Parathyroid adenoma (tissue), 2 donors: ENCODE results near the gene PLA2G4A.

Experiments
- H2AFZ ChIP-seq: fragments of 300-600 bp; sonication (generic); one replicate; pipeline ENCODE4 v1.7.0; 2017; ENCODE audit warnings: antibody characterized with exemption, mild to moderate bottlenecking
- H3K27ac ChIP-seq: fragments of 300-600 bp; sonication (generic); one replicate; pipeline ENCODE4 v1.7.0; 2017
- H3K27me3 ChIP-seq: fragments of 300-600 bp; sonication (generic); one replicate; pipeline ENCODE4 v1.7.0; 2017; ENCODE audit warnings: low read length; ENCODE audit not compliant: control insufficient read depth, insufficient read depth
- H3K36me3 ChIP-seq: fragments of 300-600 bp; sonication (generic); one replicate; pipeline ENCODE4 v1.7.0; 2017; ENCODE audit warnings: low read length; ENCODE audit not compliant: control insufficient read depth, insufficient read depth
- H3K4me1 ChIP-seq: fragments of 300-600 bp; sonication (generic); one replicate; pipeline ENCODE4 v1.7.0; 2017; ENCODE audit warnings: control low read depth
- H3K4me2 ChIP-seq: fragments of 300-600 bp; sonication (generic); one replicate; pipeline ENCODE4 v1.7.0; 2017; ENCODE audit warnings: low read length
- H3K4me3 ChIP-seq: fragments of 300-600 bp; sonication (generic); one replicate; pipeline ENCODE4 v1.7.0; 2017; ENCODE audit warnings: low read depth, low read length
- H3K79me2 ChIP-seq: fragments of 300-600 bp; sonication (generic); one replicate; pipeline ENCODE4 v1.7.0; 2017; ENCODE audit warnings: control low read depth
- H3K9ac ChIP-seq: fragments of 300-600 bp; sonication (generic); one replicate; pipeline ENCODE4 v1.7.0; 2017; ENCODE audit warnings: mild to moderate bottlenecking
- H3K9me3 ChIP-seq: fragments of 300-600 bp; sonication (generic); one replicate; pipeline ENCODE4 v1.7.0; 2017; ENCODE audit warnings: low read length; ENCODE audit not compliant: control insufficient read depth
- TF ChIP-seq, protein P1 (sequence below): fragments of 300-600 bp; sonication (generic); IDR thresholded peaks from one replicate; pipeline ENCODE4 v1.7.0; 2017; ENCODE audit warnings: antibody characterized with exemption, mild to moderate bottlenecking
- donor health status: primary hyperparathyroidism.

Gene PLA2G4A

DNA sequence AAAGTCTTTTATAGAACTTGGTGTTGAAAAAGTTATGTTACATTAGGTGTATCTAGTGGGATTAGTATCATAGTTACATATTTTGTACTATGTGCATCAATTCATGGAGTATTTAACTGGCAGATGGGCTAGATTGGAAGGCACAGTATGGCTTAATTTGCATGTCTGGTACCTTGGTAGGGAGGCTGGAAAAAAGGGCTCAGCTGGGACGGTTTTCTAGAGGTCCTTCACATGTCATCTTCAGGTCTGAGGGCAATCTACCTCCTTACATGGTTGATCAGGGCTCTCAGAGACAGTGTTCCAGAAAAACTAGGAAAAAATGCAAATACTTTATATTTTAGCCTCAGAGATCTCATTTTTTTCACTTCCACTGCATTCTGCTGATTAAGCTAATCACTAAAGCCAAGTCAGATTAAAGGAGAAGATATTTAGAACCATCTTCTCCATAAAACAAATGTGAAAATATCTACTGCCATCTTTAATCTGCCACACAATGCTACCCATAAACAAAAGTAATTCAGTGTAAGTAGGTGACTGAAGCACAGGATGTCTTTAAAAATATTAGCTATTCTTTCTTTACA is 209.3 kb downstream of the PLA2G4A start:
- TF ChIP-seq, protein P1, sequence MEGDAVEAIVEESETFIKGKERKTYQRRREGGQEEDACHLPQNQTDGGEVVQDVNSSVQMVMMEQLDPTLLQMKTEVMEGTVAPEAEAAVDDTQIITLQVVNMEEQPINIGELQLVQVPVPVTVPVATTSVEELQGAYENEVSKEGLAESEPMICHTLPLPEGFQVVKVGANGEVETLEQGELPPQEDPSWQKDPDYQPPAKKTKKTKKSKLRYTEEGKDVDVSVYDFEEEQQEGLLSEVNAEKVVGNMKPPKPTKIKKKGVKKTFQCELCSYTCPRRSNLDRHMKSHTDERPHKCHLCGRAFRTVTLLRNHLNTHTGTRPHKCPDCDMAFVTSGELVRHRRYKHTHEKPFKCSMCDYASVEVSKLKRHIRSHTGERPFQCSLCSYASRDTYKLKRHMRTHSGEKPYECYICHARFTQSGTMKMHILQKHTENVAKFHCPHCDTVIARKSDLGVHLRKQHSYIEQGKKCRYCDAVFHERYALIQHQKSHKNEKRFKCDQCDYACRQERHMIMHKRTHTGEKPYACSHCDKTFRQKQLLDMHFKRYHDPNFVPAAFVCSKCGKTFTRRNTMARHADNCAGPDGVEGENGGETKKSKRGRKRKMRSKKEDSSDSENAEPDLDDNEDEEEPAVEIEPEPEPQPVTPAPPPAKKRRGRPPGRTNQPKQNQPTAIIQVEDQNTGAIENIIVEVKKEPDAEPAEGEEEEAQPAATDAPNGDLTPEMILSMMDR = no peak
- no peaks in the 10 kb centered on the region for H3K4me1 ChIP-seq
- no peaks in the 10 kb centered on the region for H3K27me3 ChIP-seq
- H3K27ac ChIP-seq = no peak overlapping the region
- no peak overlapping the region for H3K4me3 ChIP-seq
- no peak overlapping the region for H3K4me2 ChIP-seq
- H3K79me2 ChIP-seq = no peaks in the 10 kb centered on the region
- H2AFZ ChIP-seq = no peak overlapping the region
- H3K36me3 ChIP-seq = no peaks in the 10 kb centered on the region
- H3K9me3 ChIP-seq = no peaks in the 10 kb centered on the region
- H3K9ac ChIP-seq = no peak overlapping the region
